ENCODE measurements around the gene INPP4A.

INPP4A gene

GRCh38 chr2:98572676-98573075 lies 128.0 kb downstream of the INPP4A start:
- no peak overlapping the region for H3K4me3 ChIP-seq (ENCODE audit: low read depth, low read length)
- TF ChIP-seq, protein P1, sequence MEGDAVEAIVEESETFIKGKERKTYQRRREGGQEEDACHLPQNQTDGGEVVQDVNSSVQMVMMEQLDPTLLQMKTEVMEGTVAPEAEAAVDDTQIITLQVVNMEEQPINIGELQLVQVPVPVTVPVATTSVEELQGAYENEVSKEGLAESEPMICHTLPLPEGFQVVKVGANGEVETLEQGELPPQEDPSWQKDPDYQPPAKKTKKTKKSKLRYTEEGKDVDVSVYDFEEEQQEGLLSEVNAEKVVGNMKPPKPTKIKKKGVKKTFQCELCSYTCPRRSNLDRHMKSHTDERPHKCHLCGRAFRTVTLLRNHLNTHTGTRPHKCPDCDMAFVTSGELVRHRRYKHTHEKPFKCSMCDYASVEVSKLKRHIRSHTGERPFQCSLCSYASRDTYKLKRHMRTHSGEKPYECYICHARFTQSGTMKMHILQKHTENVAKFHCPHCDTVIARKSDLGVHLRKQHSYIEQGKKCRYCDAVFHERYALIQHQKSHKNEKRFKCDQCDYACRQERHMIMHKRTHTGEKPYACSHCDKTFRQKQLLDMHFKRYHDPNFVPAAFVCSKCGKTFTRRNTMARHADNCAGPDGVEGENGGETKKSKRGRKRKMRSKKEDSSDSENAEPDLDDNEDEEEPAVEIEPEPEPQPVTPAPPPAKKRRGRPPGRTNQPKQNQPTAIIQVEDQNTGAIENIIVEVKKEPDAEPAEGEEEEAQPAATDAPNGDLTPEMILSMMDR (IDR thresholded peaks at IDR 0.05; ENCODE audit: low read depth, low read length): no peak

- H3K4me3 ChIP-seq (ENCODE audit: low read depth, low read length): no peak overlapping the region
- TF ChIP-seq, protein P1 (IDR thresholded peaks at IDR 0.05; ENCODE audit: low read depth, low read length): no peak
Measured at GRCh38 chr2:98573426-98573825, 128.8 kb downstream of the INPP4A start.

DNA sequence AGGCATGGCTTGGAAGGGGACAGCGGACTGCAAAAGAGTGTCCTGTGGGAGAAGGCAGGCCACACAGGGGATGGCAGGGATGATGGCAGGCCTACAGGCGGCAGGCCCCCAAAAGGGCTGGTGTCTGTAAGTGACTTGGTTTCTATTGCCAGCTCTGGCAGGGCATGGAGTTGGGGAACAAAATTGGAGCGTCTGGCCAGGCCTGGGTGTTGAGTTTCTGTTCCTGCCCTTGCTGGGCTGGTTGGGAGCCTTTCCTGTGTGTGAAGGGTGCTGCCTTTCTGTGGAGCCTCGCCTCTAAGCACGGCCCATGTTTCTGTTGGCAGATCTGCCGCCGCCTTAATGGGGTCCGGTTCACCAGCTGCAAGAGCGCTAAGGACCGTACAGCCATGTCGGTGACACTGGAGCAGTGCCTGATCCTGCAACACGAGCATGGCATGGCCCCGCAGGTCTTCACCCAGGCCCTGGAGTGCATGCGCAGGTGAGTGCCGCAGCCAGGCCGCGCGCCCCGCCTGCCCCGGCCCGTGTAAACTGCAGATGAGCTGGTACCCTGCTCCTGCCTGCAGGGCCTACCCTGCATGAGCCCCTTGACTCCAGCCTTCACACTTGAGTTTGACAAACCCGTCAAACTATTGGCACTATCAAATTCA lies 132.1 kb downstream of the INPP4A start:
- TF ChIP-seq, protein P1 (IDR thresholded peaks at IDR 0.05; ENCODE audit: low read depth, low read length): no peak

DNA sequence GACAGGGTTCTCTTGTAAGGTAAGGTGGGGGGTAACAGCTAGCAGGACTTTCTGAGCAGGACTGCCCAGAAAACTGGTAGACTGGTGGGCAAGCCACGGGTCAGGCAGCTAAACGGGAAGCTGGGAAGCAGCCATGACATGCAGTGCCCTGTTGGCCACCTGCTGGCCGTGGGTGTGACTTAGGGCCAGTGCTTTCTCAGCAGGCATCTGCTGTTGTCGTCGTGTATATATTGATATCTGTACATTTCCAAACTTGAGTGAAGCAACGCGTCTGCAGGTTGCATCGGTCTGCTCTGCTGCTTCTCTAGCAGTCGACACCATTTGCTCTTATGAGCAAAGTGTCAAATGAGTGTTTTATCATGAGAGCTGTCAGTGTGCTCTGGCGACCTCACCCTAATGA lies 132.7 kb downstream of the INPP4A start:
- TF ChIP-seq, protein P1 (IDR thresholded peaks at IDR 0.05; ENCODE audit: low read depth, low read length): no peak
- no peak overlapping the region for H3K4me3 ChIP-seq (ENCODE audit: low read depth, low read length)

More for the DNA sequence above, 132.1 kb downstream of the INPP4A start:
- H3K4me3 ChIP-seq (ENCODE audit: low read depth, low read length): no peak overlapping the region

DNA sequence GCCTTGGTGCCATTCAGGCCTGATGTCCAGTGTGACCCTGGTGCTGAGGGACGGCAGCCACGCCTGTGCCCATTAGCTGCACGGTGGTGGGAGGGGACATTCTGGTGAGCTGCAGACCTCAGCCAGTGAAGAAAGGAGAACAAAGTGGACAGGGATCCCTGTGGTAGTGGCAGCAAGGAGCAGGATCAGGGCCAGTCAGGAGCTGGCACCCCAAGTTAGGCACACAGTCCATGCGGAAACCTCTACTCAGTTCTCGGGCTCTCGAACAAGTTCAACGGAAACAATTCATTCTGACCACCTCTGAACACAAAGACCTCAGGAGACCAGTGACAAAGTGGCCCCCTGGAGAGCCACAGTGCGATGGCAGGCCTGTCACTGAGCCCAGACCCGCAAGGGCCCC lies 133.6 kb downstream of the INPP4A start:
- TF ChIP-seq, protein P1 (IDR thresholded peaks at IDR 0.05; ENCODE audit: low read depth, low read length): no peak
- H3K4me3 ChIP-seq (ENCODE audit: low read depth, low read length): no peak overlapping the region

DNA sequence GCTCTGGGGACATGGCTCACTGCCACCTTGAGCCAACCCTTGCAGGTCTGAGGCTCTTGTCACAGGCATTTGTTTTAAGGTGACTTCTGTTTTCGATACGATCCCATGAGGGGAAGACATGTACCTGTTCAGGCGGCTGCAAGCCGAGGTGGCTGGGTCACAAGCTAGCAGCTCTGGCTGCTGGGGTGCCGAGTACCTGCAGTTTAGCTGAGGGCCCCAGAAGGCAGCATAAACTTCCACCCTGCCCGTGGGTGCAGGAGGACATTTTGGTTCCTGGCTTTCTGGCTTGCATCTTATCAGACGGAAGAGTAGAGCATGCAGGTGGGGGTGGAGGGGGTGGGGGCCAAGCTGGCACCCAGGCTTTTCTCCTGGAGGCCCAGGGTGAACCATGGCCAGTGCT lies 135.3 kb downstream of the INPP4A start:
- TF ChIP-seq, protein P1 (IDR thresholded peaks at IDR 0.05; ENCODE audit: low read depth, low read length): no peak
- H3K4me3 ChIP-seq (ENCODE audit: low read depth, low read length): no peak overlapping the region

- no peak overlapping the region for H3K4me3 ChIP-seq (ENCODE audit: low read depth, low read length)
- TF ChIP-seq, protein P1 (IDR thresholded peaks at IDR 0.05; ENCODE audit: low read depth, low read length): no peak
Measured at GRCh38 chr2:98580656-98581284, 136.1 kb downstream of the INPP4A start.

Data from WI38 (cell line).